Smooth muscle cell (in vitro differentiated cells): ENCODE results near the gene UGT1A3. TPM values are rescaled to one million over a fixed set of nuclear protein-coding genes. Genes with fewer than 3 reads are reported as not detected.

Experiments
- DNase-seq: peaks from one replicate; lab custom pipeline; 2025; ENCODE audit not compliant: unreplicated experiment; lab: John Stamatoyannopoulos, UW
- H2AFZ ChIP-seq: fragments of 200-600 bp; sonication (generic); 2 replicates; pipeline ENCODE4 v1.6.0; 2016; ENCODE audit warnings: antibody characterized with exemption, low read depth, mild to moderate bottlenecking
- H3F3A ChIP-seq: fragments of 200-600 bp; sonication (generic); 2 replicates; pipeline ENCODE4 v1.6.0; 2017; ENCODE audit warnings: antibody characterized with exemption, low read depth
- H3K27ac ChIP-seq: fragments of 200-600 bp; sonication (generic); 2 replicates; pipeline ENCODE4 v1.5.1; 2016; ENCODE audit warnings: low read depth, mild to moderate bottlenecking
- H3K27me3 ChIP-seq: fragments of 200-600 bp; sonication (generic); 2 replicates; pipeline ENCODE4 v1.6.1; 2016; ENCODE audit warnings: low read depth, mild to moderate bottlenecking
- H3K36me3 ChIP-seq: fragments of 200-600 bp; sonication (generic); 2 replicates; pipeline ENCODE4 v1.5.1; 2016; ENCODE audit warnings: low read depth
- H3K4me1 ChIP-seq: fragments of 200-600 bp; sonication (generic); 2 replicates; pipeline ENCODE4 v1.5.1; 2016; ENCODE audit warnings: low read depth
- H3K4me2 ChIP-seq: fragments of 200-600 bp; sonication (generic); 2 replicates; pipeline ENCODE4 v1.6.0; 2016; ENCODE audit warnings: mild to moderate bottlenecking
- H3K4me3 ChIP-seq: fragments of 200-600 bp; sonication (generic); 2 replicates; pipeline ENCODE4 v1.5.1; 2016; ENCODE audit warnings: mild to moderate bottlenecking
- H3K79me2 ChIP-seq: fragments of 200-600 bp; sonication (generic); 2 replicates; pipeline ENCODE4 v1.6.0; 2016; ENCODE audit warnings: low read depth, mild to moderate bottlenecking
- H3K9ac ChIP-seq: fragments of 200-600 bp; sonication (generic); 2 replicates; pipeline ENCODE4 v1.6.0; 2016; ENCODE audit warnings: low read depth
- H3K9me3 ChIP-seq: fragments of 200-600 bp; sonication (generic); replicated peaks from 2 replicates; pipeline ENCODE4 v1.5.1; 2016; ENCODE audit warnings: low read depth
- H4K20me1 ChIP-seq: fragments of 200-600 bp; sonication (generic); 2 replicates; pipeline ENCODE4 v1.6.0; 2016; ENCODE audit warnings: low read depth
- CTCF ChIP-seq: fragments of 200-600 bp; sonication (generic); IDR thresholded peaks from 2 replicates; pipeline ENCODE4 v1.5.1; 2017; ENCODE audit warnings: borderline replicate concordance, mild to moderate bottlenecking, antibody characterized with exemption; ENCODE audit not compliant: insufficient read depth, poor library complexity, severe bottlenecking
- WGBS: methylation state at CpG from one replicate; pipeline ENCODE4 v1.1.7; 2016; ENCODE audit warnings: low lambda C conversion rate; 5-methylcytosine and 5-hydroxymethylcytosine counted together
- polyA plus RNA-seq: library from polyadenylated mRNA; unstranded; fragments of >200 nt; fragmentation: Nextera tagmentation; extraction: Ambion mirVana; gene quantifications from 2 replicates; pipeline ENCODE4 v1.2.1, GENCODE V29; 2016
- total RNA-seq: library from RNA; depleted of rRNA; stranded (reverse); fragments of >200 nt; gene quantifications from 2 replicates; pipeline ENCODE4 v1.2.3, GENCODE V29; 2014

UGT1A3 gene
- total and polyA plus RNA-seq, 2 experiments from 2014 or later: not detected

GRCh38 chr2:233689031-233689430, 39.8 kb upstream of the UGT1A3 start:
- no peak for DNase-seq
- H3K27ac ChIP-seq: no peak overlapping the region
- H3K4me1 ChIP-seq: no peaks in the 10 kb centered on the region
- no peaks in the 10 kb centered on the region for H3K27me3 ChIP-seq
- no peaks in the 10 kb centered on the region for H4K20me1 ChIP-seq
- H2AFZ ChIP-seq: no peak overlapping the region
- H3K4me2 ChIP-seq: no peak overlapping the region
- no peaks in the 10 kb centered on the region for H3F3A ChIP-seq
- no peaks in the 10 kb centered on the region for H3K79me2 ChIP-seq
- no peaks in the 10 kb centered on the region for H3K9me3 ChIP-seq
- H3K4me3 ChIP-seq: no peak overlapping the region
- H3K36me3 ChIP-seq: no peaks in the 10 kb centered on the region
- no peak for TF ChIP-seq CTCF
- H3K9ac ChIP-seq: no peak overlapping the region

- no peaks in the 10 kb centered on the region for H3K27me3 ChIP-seq
- H3K9ac ChIP-seq: no peak overlapping the region
- TF ChIP-seq CTCF: no peak
- no peaks in the 10 kb centered on the region for H3F3A ChIP-seq
- H3K79me2 ChIP-seq: no peaks in the 10 kb centered on the region
- H3K4me2 ChIP-seq: no peak overlapping the region
- H3K4me1 ChIP-seq: no peaks in the 10 kb centered on the region
- H3K36me3 ChIP-seq: no peaks in the 10 kb centered on the region
- DNase-seq: no peak
- no peak overlapping the region for H3K4me3 ChIP-seq
- H3K27ac ChIP-seq: no peak overlapping the region
- WGBS: 59% methylated on average over 3 of the region's 3 CpGs
- no peaks in the 10 kb centered on the region for H3K9me3 ChIP-seq
- no peak overlapping the region for H2AFZ ChIP-seq
- no peaks in the 10 kb centered on the region for H4K20me1 ChIP-seq
These were observed 39.3 kb upstream of the UGT1A3 start for GRCh38 chr2:233689501-233689900.

- no peaks in the 10 kb centered on the region for H4K20me1 ChIP-seq
- no peaks in the 10 kb centered on the region for H3F3A ChIP-seq
- H3K4me2 ChIP-seq: no peak overlapping the region
- H3K4me3 ChIP-seq: no peak overlapping the region
- no peaks in the 10 kb centered on the region for H3K79me2 ChIP-seq
- H3K27ac ChIP-seq: no peak overlapping the region
- TF ChIP-seq CTCF: no peak
- WGBS: 87% methylated on average over 4 of the region's 4 CpGs
- H3K9ac ChIP-seq: no peak overlapping the region
- H2AFZ ChIP-seq: no peak overlapping the region
- DNase-seq: no peak
- no peaks in the 10 kb centered on the region for H3K27me3 ChIP-seq
- H3K4me1 ChIP-seq: no peaks in the 10 kb centered on the region
- H3K36me3 ChIP-seq: no peaks in the 10 kb centered on the region
- H3K9me3 ChIP-seq: no peaks in the 10 kb centered on the region
These were observed 38.4 kb upstream of the UGT1A3 start for GRCh38 chr2:233690444-233690843.
